ENCODE measurements around the gene HEPHL1. TPM values are rescaled to one million over a fixed set of nuclear protein-coding genes. Genes with fewer than 3 reads are reported as not detected.
"Not testable (repeated sequence)": the region's sequence is repeated elsewhere in the genome, so short reads cannot be mapped to it uniquely, and the experiment has no call there.

The HEPHL1 gene
- total RNA-seq, 1 donor from 2014 or later: 0.96 TPM

DNA sequence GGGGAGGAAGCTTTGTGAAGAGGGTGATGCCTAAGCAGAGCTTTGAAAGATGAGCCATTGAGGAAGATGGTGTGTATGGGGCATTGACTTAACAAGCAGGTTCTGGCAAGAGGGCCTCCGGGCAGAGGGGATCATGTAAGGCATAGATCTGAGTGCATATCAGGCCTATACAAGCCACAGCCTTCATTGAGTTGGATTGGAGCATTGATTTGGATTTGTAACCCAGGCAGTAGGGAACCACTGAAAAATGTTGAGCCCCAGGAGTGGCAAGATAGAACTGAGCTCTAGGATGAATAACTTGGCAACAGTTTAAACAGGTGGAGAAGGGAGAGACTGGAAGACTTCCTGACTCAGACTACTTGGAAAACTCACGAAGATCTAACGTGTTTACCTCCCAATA, 128.9 kb downstream of the HEPHL1 start:
- no peak for DNase-seq (ENCODE audit: low spot score)

- peak; percentile 38 for DNase-seq (ENCODE audit: low spot score)
These were observed 129.8 kb downstream of the HEPHL1 start for GRCh38 chr11:94150704-94151685.

DNA sequence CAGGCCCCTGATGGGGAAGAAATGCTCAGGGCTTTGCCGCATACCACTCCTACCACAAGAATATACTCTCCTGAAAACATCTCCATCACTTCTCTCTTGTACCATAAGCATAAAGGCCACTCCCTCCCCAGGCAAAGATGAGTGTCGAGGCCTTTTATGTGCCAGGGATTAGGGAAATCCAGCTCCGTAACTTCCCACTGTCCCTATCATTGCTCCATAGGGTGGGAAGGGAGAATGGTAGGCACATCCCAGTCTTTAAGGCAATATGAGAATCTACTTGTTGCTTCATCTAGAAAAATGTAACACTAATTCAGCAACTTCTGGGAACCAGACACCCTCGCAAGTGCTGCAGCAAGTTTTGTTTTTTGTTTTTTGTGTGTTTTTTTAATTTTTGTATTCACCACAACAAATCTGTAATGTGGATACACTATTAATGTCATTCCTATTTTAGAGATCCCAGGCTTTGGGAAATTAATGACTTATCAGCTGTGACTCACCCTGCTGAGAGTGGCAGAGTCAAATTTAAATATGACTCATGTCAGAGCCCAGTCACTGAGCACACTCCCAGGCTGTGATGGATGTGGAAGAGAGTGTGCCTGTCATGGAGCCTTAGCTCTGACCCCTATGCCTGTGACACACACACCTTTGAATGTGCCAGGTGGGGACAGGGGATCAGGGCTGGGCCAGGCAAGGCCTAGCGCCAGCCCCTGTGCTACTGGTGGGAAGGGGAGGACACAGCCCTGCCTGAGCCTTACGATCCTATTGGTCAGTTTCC, 130.9 kb downstream of the HEPHL1 start:
- DNase-seq (ENCODE audit: low spot score): peak; percentile 54

DNA sequence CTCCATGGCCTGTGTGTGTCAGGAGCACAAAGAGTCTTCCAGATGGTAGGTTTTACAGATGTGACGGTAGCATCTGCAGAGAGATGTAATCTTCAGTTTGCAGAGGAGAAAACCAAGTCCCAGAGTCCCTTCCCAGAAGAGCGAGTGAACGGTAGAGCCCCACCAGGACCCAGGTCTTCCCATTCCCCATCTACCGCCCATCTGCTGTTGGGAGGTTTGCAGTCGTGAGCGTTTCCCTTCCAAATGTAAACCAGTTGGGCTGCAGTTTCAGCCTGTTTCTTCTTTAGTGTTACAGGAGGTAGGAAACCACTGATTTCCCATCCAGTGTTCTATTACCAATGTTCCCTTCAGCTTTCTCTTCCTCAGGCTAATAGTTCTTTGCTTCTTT, 131.5 kb downstream of the HEPHL1 start:
- DNase-seq (ENCODE audit: low spot score): no peak

DNA sequence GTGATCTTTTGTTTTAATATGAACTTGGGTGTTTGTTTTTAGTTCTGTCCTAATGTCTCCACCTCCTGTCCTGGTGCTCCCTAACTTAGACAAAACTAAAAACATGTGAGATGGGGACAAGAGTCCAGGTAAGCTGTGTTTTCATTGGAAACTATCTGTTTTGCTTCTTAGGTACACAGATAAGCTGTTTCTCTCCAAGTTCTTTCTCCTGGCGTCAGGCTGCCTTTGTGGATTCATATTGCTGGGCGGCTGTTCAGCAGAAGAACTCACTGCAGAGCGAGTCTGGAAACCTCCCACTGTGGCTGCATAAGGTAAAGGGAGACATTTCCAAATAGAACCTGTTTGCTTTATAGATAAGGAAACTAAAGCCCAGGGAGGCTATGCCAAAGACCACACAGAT, 132.2 kb downstream of the HEPHL1 start:
- no peak for DNase-seq (ENCODE audit: low spot score)

GRCh38 chr11:94154095-94154856, 133.1 kb downstream of the HEPHL1 start:
- DNase-seq (ENCODE audit: low spot score): no peak

DNA sequence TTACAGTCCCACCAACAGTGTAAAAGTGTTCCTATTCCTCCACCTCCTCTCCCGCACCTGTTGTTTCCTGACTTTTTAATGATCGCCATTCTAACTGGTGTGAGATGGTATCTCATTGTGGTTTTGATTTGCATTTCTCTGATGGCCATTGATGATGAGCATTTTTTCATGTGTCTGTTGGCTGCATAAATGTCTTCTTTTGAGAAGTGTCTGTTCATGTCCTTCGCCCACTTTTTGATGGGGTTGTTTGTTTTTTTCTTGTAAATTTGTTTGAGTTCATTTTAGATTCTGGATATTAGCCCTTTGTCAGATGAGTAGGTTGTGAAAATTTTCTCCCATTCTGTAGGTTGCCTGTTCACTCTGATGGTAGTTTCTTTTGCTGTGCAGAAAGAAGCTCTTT, 136.2 kb downstream of the HEPHL1 start:
- DNase-seq (ENCODE audit: low spot score): not testable (repeated sequence)

Other genes with a start within 250 kb of the HEPHL1 start
- gene MED17, start 237.1 kb upstream of the HEPHL1 start, total RNA-seq (ENCODE audit: insufficient read depth, low replicate concordance): 37.3 TPM
- 5.3 TPM for gene VSTM5, start 170.7 kb upstream of the HEPHL1 start, total RNA-seq (ENCODE audit: insufficient read depth, low replicate concordance)
- gene PANX1, start 107.5 kb downstream of the HEPHL1 start, total RNA-seq (ENCODE audit: insufficient read depth, low replicate concordance): 52.2 TPM

Data from umbilical cord (tissue), 2 donors.